ENCODE results near the gene TMX2. TPM values are rescaled to one million over a fixed set of nuclear protein-coding genes. Genes with fewer than 3 reads are reported as not detected.

The TMX2 gene
- total RNA-seq, 1 donor from 2014 or later, result 59.5 TPM

DNA sequence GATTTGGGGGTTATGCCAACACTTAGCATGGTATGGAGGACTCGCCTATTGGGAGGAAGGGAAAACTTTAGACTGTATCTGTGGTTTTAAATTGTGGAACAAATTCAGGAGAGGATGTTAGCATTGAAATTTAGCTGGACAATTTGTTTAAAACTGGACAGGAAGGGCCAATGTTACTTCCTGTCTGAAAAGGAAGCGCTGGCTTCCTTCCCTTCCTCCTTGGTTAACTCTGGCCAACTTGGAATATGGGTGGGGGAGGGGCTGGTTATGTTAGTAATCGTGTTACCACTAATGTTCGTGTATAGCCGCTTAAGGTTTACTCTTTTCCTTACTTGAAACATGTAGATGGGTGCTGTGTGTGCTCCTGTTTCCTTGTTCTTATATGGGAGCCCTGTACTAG is 63.1 kb downstream of the TMX2 start:
- H3K27ac Mint-ChIP-seq (ENCODE audit: unreplicated experiment), result peak overlapping the region; percentile 84
- no peak for DNase-seq (ENCODE audit: low spot score)
- no peaks in the 10 kb centered on the region for H3K9me3 Mint-ChIP-seq (ENCODE audit: low read depth)
- H3K36me3 Mint-ChIP-seq (ENCODE audit: low read depth), result peaks cover 2% of the 10 kb centered on the region
- H3K27me3 Mint-ChIP-seq (ENCODE audit: low read depth), result no peaks in the 10 kb centered on the region
- peak overlapping the region; percentile 37 for H3K4me3 Mint-ChIP-seq (ENCODE audit: unreplicated experiment)
- peaks cover 84% of the 10 kb centered on the region for H3K4me1 Mint-ChIP-seq (ENCODE audit: low read depth)
- TF ChIP-seq CTCF (IDR thresholded peaks at IDR 0.05), result no peak

- Mint-ChIP-seq H3K27me3 (ENCODE audit: low read depth) (no peaks in the 10 kb centered on the region), H3K27ac (ENCODE audit: unreplicated experiment) (peak overlapping the region; percentile 84), H3K36me3 (ENCODE audit: low read depth) (peaks cover 2% of the 10 kb centered on the region), H3K4me3 (ENCODE audit: unreplicated experiment) (peak overlapping the region; percentile 37), H3K9me3 (ENCODE audit: low read depth) (no peaks in the 10 kb centered on the region), H3K4me1 (ENCODE audit: low read depth) (peaks cover 89% of the 10 kb centered on the region)
- no peak for DNase-seq (ENCODE audit: low spot score)
- TF ChIP-seq CTCF (IDR thresholded peaks at IDR 0.05), result no peak
Observed at GRCh38 chr11:57776031-57776521, 63.7 kb downstream of the TMX2 start.

- Mint-ChIP-seq H3K27me3 (ENCODE audit: low read depth) (no peaks in the 10 kb centered on the region), H3K36me3 (ENCODE audit: low read depth) (peaks cover 2% of the 10 kb centered on the region), H3K4me1 (ENCODE audit: low read depth) (peaks cover 89% of the 10 kb centered on the region), H3K27ac (ENCODE audit: unreplicated experiment) (peak overlapping the region; percentile 84), H3K4me3 (ENCODE audit: unreplicated experiment) (no peak overlapping the region), H3K9me3 (ENCODE audit: low read depth) (no peaks in the 10 kb centered on the region)
- no peak for DNase-seq (ENCODE audit: low spot score)
- TF ChIP-seq CTCF (IDR thresholded peaks at IDR 0.05), result no peak
Observed at GRCh38 chr11:57776577-57777210, 64.3 kb downstream of the TMX2 start.

GRCh38 chr11:57777969-57778317 is 65.5 kb downstream of the TMX2 start:
- TF ChIP-seq CTCF (IDR thresholded peaks at IDR 0.05), result no peak
- H3K4me1 Mint-ChIP-seq (ENCODE audit: low read depth), result peaks cover 86% of the 10 kb centered on the region
- DNase-seq (ENCODE audit: low spot score), result no peak
- H3K4me3 Mint-ChIP-seq (ENCODE audit: unreplicated experiment), result peak overlapping the region; percentile 37
- no peaks in the 10 kb centered on the region for H3K9me3 Mint-ChIP-seq (ENCODE audit: low read depth)
- peaks cover 3% of the 10 kb centered on the region for H3K36me3 Mint-ChIP-seq (ENCODE audit: low read depth)
- peak overlapping the region; percentile 91 for H3K27ac Mint-ChIP-seq (ENCODE audit: unreplicated experiment)
- no peaks in the 10 kb centered on the region for H3K27me3 Mint-ChIP-seq (ENCODE audit: low read depth)

DNA sequence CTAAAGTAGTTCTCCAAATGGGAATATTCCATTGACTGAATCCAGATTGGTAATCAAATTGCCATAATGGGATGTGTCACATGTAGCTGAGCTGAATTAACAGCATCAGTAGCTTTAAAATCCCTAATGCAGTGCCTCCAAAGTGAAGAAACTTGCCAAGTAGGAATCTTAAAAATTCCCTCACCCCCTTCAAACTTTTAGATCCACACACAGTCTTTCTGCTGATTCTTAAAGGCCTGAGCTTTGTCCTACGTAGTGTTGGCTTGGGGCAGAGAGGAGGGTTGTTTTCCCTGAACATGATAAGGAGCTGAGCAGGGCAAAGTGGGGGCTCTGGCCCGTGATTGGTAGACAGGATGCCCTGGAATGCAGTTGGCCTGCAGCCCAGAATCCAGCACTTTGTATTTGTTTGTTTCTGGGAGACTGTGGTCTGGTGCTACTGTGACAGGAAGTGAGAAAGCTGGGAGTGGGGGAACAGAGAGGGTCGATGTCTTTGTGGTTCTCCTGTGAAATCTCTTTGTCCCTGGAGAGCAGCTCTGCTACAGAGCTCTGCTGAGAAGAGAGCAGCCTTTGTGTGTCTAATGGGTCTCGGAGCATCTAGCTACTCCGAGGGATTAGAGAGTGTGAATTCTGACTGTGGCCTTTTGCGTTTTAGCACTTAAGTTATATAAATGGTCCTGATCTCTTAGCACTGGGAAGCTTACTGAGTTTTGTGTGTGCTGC is 66.1 kb downstream of the TMX2 start:
- Mint-ChIP-seq H3K27ac (ENCODE audit: unreplicated experiment) (peak overlapping the region; percentile 91), H3K9me3 (ENCODE audit: low read depth) (no peaks in the 10 kb centered on the region), H3K4me1 (ENCODE audit: low read depth) (peaks cover 82% of the 10 kb centered on the region), H3K4me3 (ENCODE audit: unreplicated experiment) (peak overlapping the region; percentile 37), H3K36me3 (ENCODE audit: low read depth) (peaks cover 3% of the 10 kb centered on the region), H3K27me3 (ENCODE audit: low read depth) (no peaks in the 10 kb centered on the region)
- TF ChIP-seq CTCF (IDR thresholded peaks at IDR 0.05), result no peak
- DNase-seq (ENCODE audit: low spot score), result no peak
